ENCODE measurements around the gene ADNP2. TPM values are rescaled to one million over a fixed set of nuclear protein-coding genes. Genes with fewer than 3 reads are reported as not detected.

Gene ADNP2
- total and polyA plus RNA-seq, 2 of the 4 experiments (the other 2 are of a cell fraction): 5.6 to 18.3 TPM

- no peak overlapping the region for H2BK120ac ChIP-seq (ENCODE audit: low read depth, low read length)
- no peak overlapping the region for H3K14ac ChIP-seq (replicated peaks; ENCODE audit: low read depth, low read length)
- dilution Hi-C loops (cut with HindIII; ENCODE audit: low sequenced_read_pairs, unreplicated experiment): no loop called here
- H2AK5ac ChIP-seq (ENCODE audit: low read depth, low read length): no peak overlapping the region
- ATAC-seq (ENCODE audit: low read depth) (no peak), DNase-seq (no peak)
- no peak overlapping the region for H2AFZ ChIP-seq (replicated peaks; ENCODE audit: low read length, poor library complexity)
- TF ChIP-seq CEBPB (IDR thresholded peaks at IDR 0.05; ENCODE audit: low read depth, low read length) (no peak), RAD21 (IDR thresholded peaks at IDR 0.05; ENCODE audit: low read length) (no peak), FOS (IDR thresholded peaks at IDR 0.05; ENCODE audit: low read depth, low read length) (no peak), MAZ (IDR thresholded peaks at IDR 0.05; ENCODE audit: borderline replicate concordance, low read depth, low read length) (no peak), MXI1 (IDR thresholded peaks at IDR 0.05; ENCODE audit: borderline replicate concordance, low read depth, low read length) (no peak), SMC3 (IDR thresholded peaks at IDR 0.05; ENCODE audit: low read depth, low read length) (no peak), RFX5 (IDR thresholded peaks at IDR 0.05; ENCODE audit: low read depth, low read length) (no peak), CHD1 (IDR thresholded peaks at IDR 0.05; ENCODE audit: low read depth, low read length) (no peak), CTCF (conservative IDR thresholded peaks at IDR 0.05; ENCODE audit: low read depth, low read length) (no peak), BHLHE40 (IDR thresholded peaks at IDR 0.05; ENCODE audit: low read depth, low read length) (no peak), MAFK (IDR thresholded peaks at IDR 0.05; ENCODE audit: low read depth, low read length) (no peak), USF2 (IDR thresholded peaks at IDR 0.05; ENCODE audit: low read depth, low read length) (no peak), POLR2A (IDR thresholded peaks at IDR 0.05; ENCODE audit: low read depth, low read length) (no peak)
- no peak overlapping the region for H4K91ac ChIP-seq (ENCODE audit: insufficient read depth, low read depth, low read length)
- H3K27ac ChIP-seq (ENCODE audit: insufficient read depth, low read length): no peak overlapping the region
- no peak overlapping the region for H2AK9ac ChIP-seq (replicated peaks; ENCODE audit: low read depth, low read length, poor library complexity)
- no peak overlapping the region for H3K23ac ChIP-seq (ENCODE audit: low read depth, low read length)
- no peak overlapping the region for H3K4me2 ChIP-seq (ENCODE audit: low read depth, low read length)
- H3K56ac ChIP-seq (ENCODE audit: extremely low read depth, insufficient read depth, low read length): no peak overlapping the region
- no peaks in the 10 kb centered on the region; the same call in 1 of the 2 replicates for H3K9me3 ChIP-seq (ENCODE audit: control insufficient read depth, insufficient read depth, low read length)
- H4K8ac ChIP-seq (ENCODE audit: low read depth in 2 of 2, low read length in 2 of 2): no peak overlapping the region
- H3K36me3 ChIP-seq (ENCODE audit: control insufficient read depth, insufficient read depth, low read length): peaks cover 11% of the 10 kb centered on the region
- no peak overlapping the region for H2BK20ac ChIP-seq (ENCODE audit: low read depth, low read length)
- no peak overlapping the region for H4K5ac ChIP-seq (ENCODE audit: low read depth, low read length)
- no TSS peak for BruUV-seq (replicated peaks)
- ChIA-PET CTCF (no interaction called here), POLR2A (ENCODE audit: unreplicated experiment) (no interaction called here)
- H2BK15ac ChIP-seq (ENCODE audit: low read depth, low read length): no peak overlapping the region
- in situ Hi-C loops (cut with MboI; ENCODE audit: low sequenced_read_pairs): no loop called here
- peaks cover 13 to 60% of the 10 kb centered on the region in 2 experiments for H3K79me1 ChIP-seq (ENCODE audit: low read depth in 1 of 2, low read length in 2 of 2)
- intact Hi-C loops (cut with micrococcal nuclease): no loop called here
- no peaks in the 10 kb centered on the region for H3K4me1 ChIP-seq (ENCODE audit: control insufficient read depth, insufficient read depth, low read length)
- no peak overlapping the region for H3K9ac ChIP-seq (ENCODE audit: low read depth, low read length)
- H3K27me3 ChIP-seq (ENCODE audit: control insufficient read depth, insufficient read depth, low read length): no peaks in the 10 kb centered on the region
- H3K9me1 ChIP-seq (ENCODE audit: insufficient read depth, low read length): peaks cover 5% of the 10 kb centered on the region; the same call in 1 of the 2 replicates
- H4K20me1 ChIP-seq (ENCODE audit: insufficient read depth, low read length): peaks cover 11% of the 10 kb centered on the region
- H3K4me3 ChIP-seq (ENCODE audit: insufficient read depth, low read depth, low read length): no peak overlapping the region
- H3K4ac ChIP-seq (ENCODE audit: low read depth, low read length): no peak overlapping the region
- no peak overlapping the region for H3K18ac ChIP-seq (ENCODE audit: low read depth, low read length)
- H2BK5ac ChIP-seq (ENCODE audit: low read depth, low read length, poor library complexity, severe bottlenecking): no peak overlapping the region
Observed at GRCh38 chr18:80124131-80124530, 15.1 kb downstream of the ADNP2 start.

Measured in IMR-90 (cell line).